Cerebellar nuclear complex (tissue), 1 donor: ENCODE data around the gene GDF7.
"Not testable (repeated sequence)": the region's sequence is repeated elsewhere in the genome, so short reads cannot be mapped to it uniquely, and the experiment has no call there.

Source experiments
- DNase-seq, 2 experiments: peaks; one replicate each; lab custom pipeline; 2025; lab: John Stamatoyannopoulos, UW

The GDF7 gene

DNA sequence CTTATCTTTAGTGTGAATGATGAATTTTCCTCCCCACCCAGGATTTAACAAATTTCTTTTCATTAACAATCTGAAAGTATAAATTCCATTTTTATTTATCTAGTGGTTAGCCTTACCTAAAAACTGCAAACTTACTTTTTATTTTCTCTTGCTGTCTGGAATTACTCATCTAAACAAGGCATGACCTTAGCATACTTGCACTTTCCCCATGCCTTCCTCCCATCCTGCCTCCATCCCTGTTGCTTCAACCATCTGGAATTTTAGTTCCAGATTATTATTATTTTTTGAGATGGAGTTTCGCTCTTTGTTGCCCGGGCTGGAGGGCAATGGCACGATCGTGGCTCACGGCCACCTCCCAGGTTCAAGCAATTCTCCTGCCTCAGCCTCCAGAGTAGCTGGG, 35.6 kb downstream of the GDF7 start:
- DNase-seq: no peak

DNA sequence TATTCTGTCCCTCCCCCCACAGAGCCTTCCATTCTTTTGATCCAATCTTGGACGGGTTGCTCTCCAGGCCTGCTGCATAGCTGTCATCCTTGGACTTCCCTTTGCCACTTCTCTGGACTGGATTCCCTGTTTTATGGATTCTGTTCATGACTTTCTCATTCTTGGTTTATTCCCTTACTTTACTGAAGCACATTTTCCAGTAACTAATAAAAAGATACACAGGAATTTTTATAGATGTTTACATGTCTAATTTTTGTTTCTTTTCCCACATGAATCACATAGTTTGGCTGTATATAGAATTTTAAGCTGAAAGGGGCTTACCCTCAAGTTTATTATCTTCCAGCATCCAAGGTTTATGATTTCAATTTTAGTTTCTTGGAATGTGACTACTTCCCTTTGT, 37.9 kb downstream of the GDF7 start:
- no peak for DNase-seq

DNA sequence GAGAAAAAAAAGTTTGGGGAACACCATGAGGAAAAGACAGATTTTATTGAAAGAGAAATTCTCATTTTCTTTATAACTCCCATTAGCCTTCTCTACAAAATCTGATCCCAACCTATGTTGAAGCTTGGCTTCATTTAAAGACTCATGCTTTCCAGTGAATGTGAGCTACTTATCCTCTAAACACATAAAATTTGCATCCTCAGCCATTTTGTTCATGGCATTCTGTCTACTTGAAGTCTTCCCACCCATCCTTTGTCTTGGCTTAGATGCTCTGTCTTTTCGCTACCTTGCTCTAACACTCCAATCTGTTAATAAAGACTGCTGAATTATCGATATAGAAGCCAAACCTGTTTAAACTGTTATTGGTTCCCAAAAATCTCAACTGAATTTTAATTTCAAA, 39.3 kb downstream of the GDF7 start:
- no peak for DNase-seq

- no peak for DNase-seq
Measured at GRCh38 chr2:20706786-20707185, 39.8 kb downstream of the GDF7 start.

GRCh38 chr2:20707601-20708000, 40.7 kb downstream of the GDF7 start:
- no peak for DNase-seq

- not testable (repeated sequence) for DNase-seq
Measured at GRCh38 chr2:20711641-20712040, 44.7 kb downstream of the GDF7 start.

GRCh38 chr2:20713585-20713984, 46.6 kb downstream of the GDF7 start:
- DNase-seq: not testable (repeated sequence)

DNA sequence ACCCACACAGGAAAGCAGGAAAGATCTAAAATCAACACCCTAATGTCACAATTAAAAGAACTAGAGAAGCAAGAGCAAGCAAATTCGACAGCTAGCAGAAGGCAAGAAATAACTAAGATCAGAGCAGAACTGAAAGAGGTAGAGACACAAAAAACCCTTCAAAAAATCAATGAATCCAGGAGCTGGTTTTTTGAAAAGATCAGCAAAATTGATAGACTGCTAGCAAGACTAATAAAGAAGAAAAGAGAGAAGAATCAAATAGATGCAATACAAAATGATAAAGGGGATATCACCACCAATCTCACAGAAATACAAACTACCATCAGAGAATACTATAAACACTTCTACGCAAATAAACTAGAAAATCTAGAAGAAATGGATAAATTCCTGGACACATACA, 47.5 kb downstream of the GDF7 start:
- DNase-seq: not testable (repeated sequence)

DNA sequence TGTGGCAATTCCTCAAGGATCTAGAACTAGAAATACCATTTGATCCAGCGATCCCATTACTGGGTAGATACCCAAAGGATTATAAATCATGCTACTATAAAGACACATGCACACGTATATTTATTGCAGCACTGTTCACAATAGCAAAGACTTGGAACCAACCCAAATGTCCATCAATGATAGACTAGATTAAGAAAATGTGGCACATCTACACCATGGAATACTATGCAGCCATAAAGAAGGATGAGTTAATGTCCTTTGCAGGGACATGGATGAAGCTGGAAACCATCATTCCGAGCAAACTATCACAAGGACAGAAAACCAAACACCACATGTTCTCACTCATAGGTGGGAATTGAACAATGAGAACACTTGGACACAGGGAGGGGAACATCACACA, 49.2 kb downstream of the GDF7 start:
- DNase-seq: not testable (repeated sequence)

GRCh38 chr2:20717641-20718040, 50.7 kb downstream of the GDF7 start:
- DNase-seq: no peak

DNA sequence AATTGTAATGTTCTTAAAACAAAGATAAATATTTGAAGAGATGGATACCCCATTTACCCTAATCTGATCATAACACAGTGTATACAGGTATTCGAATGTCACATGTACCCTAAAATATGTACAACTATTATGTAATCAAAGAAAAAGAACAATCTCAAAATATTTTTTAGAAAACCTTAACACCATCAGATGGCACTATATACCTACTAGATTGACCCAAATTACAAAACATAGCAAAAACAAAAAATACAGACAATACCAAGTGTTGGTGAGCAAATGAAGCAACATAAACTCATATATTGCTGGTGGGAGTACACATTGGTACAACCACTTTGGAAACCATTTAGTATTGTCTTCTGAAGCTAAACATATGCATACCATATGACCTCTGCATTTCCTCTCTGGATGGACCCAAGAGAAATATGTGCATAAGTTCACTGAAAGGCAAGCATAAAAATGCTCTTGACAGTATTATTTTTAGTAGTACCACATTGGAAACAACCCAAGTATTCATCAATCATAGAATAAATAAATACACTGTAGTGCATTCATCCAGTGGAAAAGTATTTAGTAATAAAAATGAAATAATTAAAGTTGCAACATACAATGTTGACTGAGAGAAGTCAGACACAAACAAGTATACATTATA, 55.8 kb downstream of the GDF7 start:
- no peak for DNase-seq

- DNase-seq: no peak
Measured at GRCh38 chr2:20723543-20723942, 56.6 kb downstream of the GDF7 start.

DNA sequence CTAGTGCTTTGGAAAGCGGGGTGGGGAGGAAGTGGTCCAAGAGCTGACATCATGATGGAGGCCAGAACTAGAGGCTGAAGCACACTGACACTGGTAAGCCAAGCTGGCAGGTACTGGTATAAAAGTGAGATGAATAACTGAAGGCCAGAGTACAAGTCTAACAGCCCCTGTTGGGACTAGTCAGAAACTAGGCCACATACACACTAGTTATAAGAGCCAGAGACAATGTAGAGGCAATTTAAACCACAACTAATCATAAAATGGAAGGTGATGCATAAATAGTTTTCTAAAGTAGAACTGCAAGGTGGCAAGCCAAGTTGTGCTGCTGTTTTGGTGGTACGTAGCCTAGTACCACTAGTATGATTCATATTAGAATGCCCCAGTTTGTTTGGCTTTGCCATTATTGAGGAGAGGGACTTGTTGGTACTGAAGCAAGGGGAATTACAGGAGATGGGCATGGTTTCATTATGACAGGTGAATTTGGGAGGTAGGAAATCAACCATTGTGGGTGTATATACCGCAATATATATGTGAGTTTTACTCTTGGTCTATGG, 57.6 kb downstream of the GDF7 start:
- no peak for DNase-seq

DNA sequence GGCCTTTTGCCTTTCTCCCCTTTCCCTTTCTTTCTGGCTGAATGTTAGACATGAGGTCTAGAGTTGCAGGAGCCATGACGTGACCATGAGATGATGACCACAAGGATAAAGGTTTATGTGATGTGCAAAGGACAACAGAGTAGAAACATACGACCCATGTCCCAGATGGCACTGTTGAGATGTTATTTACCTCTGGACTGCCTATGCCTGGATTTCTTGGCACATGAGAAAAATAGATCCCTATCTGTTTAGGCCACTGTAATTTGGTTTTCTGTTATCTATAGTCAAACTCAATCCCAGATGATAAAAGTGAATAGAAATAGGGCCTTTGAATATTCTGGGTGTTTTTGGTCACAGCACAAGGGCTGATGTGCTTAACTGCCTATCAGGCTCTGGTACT, 58.8 kb downstream of the GDF7 start:
- DNase-seq: no peak

- DNase-seq: no peak
Measured at GRCh38 chr2:20726913-20727312, 60.0 kb downstream of the GDF7 start.

DNA sequence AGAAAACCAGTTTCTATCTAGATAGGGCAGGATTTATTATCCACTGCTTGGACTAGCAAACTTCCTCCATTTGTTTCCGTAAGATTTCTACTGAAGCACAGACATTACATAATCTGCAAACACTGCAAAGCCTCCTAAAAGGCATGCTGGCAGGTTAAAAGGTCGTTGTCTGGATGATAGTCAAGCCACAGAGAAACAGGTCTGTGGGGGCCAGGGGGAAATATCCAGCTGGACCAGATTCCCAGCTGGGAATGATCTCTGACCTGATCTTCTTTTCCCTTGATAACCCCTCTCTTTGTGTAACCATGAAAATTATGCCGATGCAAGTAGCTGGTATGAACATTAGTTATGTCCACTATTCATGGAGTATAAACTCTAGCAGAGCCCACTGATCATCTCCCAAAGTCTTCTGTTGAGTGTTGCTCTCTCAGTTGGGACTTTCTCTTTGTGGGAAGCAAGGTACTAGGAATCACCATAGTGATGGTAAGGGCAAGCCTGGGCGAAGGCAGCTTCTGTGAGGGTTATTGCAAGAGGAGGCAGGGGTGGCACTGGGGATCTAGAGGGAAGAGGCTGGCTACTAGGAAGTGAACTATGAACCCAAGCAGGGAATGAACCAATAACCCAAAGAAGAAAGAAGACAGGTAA, 61.3 kb downstream of the GDF7 start:
- no peak for DNase-seq
